Measurements from ENCODE around the gene COL18A1. TPM values are rescaled to one million over a fixed set of nuclear protein-coding genes. Genes with fewer than 3 reads are reported as not detected.

COL18A1 gene
- total and polyA plus RNA-seq, 8 donors = 38.7 to 301 (median 77.8) TPM

DNA sequence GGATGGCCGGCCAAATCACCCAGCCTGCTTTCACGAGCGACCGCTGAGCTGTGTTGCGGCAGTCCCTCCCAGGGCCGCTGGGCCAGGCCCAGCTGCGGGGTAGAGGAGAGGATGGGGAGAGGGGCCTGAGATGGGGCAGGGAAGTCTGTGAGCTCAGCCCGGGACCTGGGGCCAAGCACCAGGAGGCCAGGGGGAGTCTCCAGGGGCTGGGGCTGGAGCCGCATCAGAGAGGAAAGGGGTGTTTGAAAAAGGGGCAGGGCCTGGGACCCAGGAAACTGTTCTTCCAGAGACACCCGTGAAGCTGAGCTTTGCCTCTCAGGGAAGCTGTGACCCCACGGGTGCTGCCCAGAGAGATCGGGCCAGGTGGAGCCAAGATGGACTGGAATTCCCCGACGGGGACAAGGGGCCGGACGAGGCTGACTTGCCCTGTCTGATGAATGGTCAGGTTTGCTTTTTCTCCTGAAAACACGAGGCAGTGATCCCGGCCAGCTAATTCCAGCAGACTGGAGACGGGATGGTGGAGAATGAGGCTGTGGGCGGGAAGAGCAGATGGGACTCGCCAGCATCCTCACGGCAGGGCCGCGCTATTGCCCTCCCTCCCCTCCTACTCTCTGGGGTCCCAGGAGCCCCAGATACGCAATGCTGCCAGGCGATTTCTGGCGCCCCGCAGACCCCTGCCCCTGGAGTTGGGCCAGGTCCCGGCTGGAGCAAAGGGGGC lies 40.3 kb upstream of the COL18A1 start:
- ATAC-seq (peak; percentile 38 to 57 (median 52)), FAIRE-seq (no peak), DNase-seq (peak in 4 of 6 donors; percentile 27 to 58 (median 42))
- Histone ChIP-seq H3K27ac (peak overlapping the region; percentile 85 to 90 (median 88)), H3K36me3 (no peaks in the 10 kb centered on the region), H3K4me3 (no peak overlapping the region), H3K27me3 (no peaks in the 10 kb centered on the region), H3K4me1 (peaks cover 0 to 3% (median 0%) of the 10 kb centered on the region in 3 donors), H3K9me3 (no peaks in the 10 kb centered on the region)
- no peak for TF ChIP-seq CTCF (IDR thresholded peaks at IDR 0.05)
- intact Hi-C loops (cut with DNase I) = no loop called here
- 38 to 40% methylated on average over 29 of the region's 29 CpGs for WGBS, 2 donors

DNA sequence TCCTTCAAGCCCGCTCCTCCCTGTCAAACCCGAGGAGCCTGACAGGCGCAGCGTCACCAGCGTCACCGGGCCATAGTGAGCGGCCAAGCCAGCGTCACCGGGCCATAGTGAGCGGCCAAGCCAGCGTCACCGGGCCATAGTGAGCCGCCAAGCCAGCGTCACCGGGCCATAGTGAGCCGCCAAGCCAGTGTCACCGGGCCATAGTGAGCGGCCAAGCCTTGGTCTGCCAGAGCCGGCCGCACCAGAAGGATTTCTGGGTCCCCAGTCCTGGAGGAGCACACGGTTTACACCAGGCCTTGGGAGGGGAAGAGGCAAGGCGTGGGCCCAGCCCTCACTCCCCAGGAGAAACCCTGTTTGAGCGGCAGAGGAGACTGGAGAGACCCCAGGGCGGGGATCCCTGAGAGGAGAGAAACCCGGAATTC lies 39.8 kb upstream of the COL18A1 start:
- no peaks in the 10 kb centered on the region for H3K9me3 ChIP-seq
- H3K27me3 ChIP-seq = no peaks in the 10 kb centered on the region
- intact Hi-C loops (cut with DNase I) = no loop called here
- no peak for TF ChIP-seq CTCF (IDR thresholded peaks at IDR 0.05)
- FAIRE-seq (no peak), ATAC-seq (no peak), DNase-seq (peak in 2 of 6 donors; percentile 44 to 59)
- peaks cover 0 to 3% (median 0%) of the 10 kb centered on the region in 3 donors for H3K4me1 ChIP-seq
- peak overlapping the region; percentile 85 to 90 (median 88) for H3K27ac ChIP-seq
- H3K36me3 ChIP-seq = no peaks in the 10 kb centered on the region
- no peak overlapping the region for H3K4me3 ChIP-seq
- 69 to 82% methylated on average over 25 of the region's 25 CpGs for WGBS, 2 donors

- no peaks in the 10 kb centered on the region for H3K36me3 ChIP-seq
- peak in 3 of 4 donors; percentile 22 to 51 (median 43) for ATAC-seq
- peaks cover 0 to 3% (median 0%) of the 10 kb centered on the region in 3 donors for H3K4me1 ChIP-seq
- no peaks in the 10 kb centered on the region for H3K27me3 ChIP-seq
- peak overlapping the region; percentile 85 to 90 (median 88) for H3K27ac ChIP-seq
- peak in 4 of 6 donors; percentile 36 to 43 (median 42) for DNase-seq
- no peak for TF ChIP-seq CTCF (IDR thresholded peaks at IDR 0.05)
- FAIRE-seq = no peak
- H3K4me3 ChIP-seq = no peak overlapping the region
- intact Hi-C loops (cut with DNase I) = no loop called here
- WGBS, 2 donors = 32 to 38% methylated on average over 26 of the region's 26 CpGs
- H3K9me3 ChIP-seq = no peaks in the 10 kb centered on the region
Observed at GRCh38 chr21:45365608-45366241, 39.2 kb upstream of the COL18A1 start.

DNA sequence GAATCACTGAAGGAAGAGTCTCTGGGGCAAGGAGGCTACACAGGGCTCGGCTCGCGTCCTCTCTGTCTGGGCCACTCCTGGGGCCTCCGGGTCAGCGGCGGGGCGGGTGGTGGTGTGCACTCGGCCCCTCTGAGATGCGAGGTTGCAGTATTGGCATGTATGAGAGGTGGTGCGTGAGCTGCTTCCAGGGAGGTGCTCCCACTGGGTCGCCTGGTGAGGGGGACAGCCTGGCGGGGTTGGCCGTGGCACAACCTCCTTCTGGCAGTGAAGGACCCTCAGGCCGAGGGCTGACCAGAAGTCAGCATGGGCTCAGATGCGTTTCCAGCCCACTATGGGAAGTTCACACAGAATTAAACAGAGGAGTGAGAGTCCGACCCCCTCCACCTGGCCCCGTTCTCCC lies 38.5 kb upstream of the COL18A1 start:
- WGBS, 2 donors = 52 to 74% methylated on average over 11 to 17 of the region's 17 CpGs
- Histone ChIP-seq H3K4me1 (peaks cover 0 to 3% (median 0%) of the 10 kb centered on the region in 3 donors), H3K36me3 (no peaks in the 10 kb centered on the region), H3K9me3 (no peaks in the 10 kb centered on the region), H3K27me3 (no peaks in the 10 kb centered on the region), H3K4me3 (no peak overlapping the region), H3K27ac (peak overlapping the region in 2 of 4 donors; percentile 30 to 90)
- FAIRE-seq (no peak), ATAC-seq (no peak), DNase-seq (peak in 2 of 6 donors; percentile 33 to 44)
- intact Hi-C loops (cut with DNase I) = no loop called here
- no peak for TF ChIP-seq CTCF (IDR thresholded peaks at IDR 0.05)
